SK-N-MC (cell line): ENCODE data around the gene WDFY4.

Experiments
- EZH2 ChIP-seq: fragments of 200-600 bp; sonication (generic); IDR thresholded peaks from one replicate; pipeline ENCODE4 v1.6.1; 2017; ENCODE audit warnings: antibody characterized with exemption
- FOXP2 ChIP-seq: optimal IDR thresholded peaks from 2 replicates; pipeline ENCODE3; 2011; ENCODE audit warnings: mild to moderate bottlenecking, moderate library complexity; ENCODE audit not compliant: insufficient read depth; ENCODE audit errors: extremely low read length, control extremely low read depth
- POLR2AphosphoS5 ChIP-seq: IDR thresholded peaks from 2 replicates; pipeline ENCODE4 v1.6.1; 2012; ENCODE audit warnings: mild to moderate bottlenecking, low read depth, low read length, borderline replicate concordance

- no peak for TF ChIP-seq POLR2AphosphoS5
- no peak for TF ChIP-seq EZH2
- TF ChIP-seq FOXP2 = no peak
Measured at GRCh38 chr10:48772059-48772458, 87.4 kb downstream of the WDFY4 start.
